ENCODE data around the gene NFKBIB. TPM values are rescaled to one million over a fixed set of nuclear protein-coding genes. Genes with fewer than 3 reads are reported as not detected.

NFKBIB gene
- total RNA-seq, 2 experiments from 2014 or later = 44.7 to 65.7 TPM

DNA sequence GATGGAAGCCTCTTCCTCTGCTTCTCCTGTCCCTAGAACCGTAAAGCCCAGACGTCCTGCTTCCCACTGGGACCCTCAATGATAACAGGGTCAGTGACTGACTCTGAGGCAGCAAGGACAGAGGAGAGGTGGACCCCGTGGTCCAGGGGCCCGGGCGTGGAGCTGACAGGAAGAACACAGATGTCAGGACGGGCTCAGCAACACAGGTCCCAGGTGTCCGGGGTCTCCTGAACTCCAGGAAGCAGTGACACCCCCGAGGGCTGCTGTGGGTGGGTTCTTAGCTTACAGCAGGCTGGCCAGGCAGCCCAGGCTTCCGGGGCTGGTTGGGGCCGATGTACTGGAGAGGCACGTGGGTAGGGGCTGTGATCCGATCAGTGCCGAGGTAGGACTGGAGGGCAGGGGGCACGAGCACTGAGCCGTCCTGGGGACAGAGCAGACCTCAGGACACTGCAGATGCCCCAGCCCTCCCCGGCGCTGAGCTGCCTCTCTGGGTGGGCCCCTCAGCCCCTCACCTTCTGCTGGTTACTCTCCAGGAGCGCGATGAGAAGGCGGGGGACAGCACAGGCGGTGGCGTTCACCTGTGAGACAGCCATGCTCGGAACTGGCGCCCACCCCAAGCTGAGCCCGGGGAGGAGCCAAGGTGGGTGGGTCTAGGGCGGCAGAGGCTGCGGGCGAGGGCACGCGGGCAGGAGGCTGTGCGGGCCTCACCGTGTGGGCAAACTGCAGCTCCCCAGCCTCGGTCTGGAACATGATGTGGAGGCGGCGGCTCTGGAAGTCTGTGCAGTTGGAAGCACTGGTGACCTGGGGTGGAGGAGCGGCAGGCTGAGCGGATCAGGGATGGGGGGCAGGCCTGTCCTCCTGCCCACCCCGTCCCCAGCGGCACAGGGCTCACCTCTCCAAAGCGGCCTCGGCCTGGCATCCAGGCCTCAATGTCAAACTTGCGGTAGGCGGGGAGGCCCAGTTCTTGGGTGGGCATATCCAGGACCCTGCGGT is 15.9 kb downstream of the NFKBIB start:
- ATAC-seq (no peak), DNase-seq (no peak)
- Mint-ChIP-seq H3K27ac (no peak overlapping the region), H3K36me3 (no peaks in the 10 kb centered on the region), H3K4me1 (peaks cover 9% of the 10 kb centered on the region), H3K27me3 (no peaks in the 10 kb centered on the region), H3K4me3 (no peak overlapping the region), H3K9me3 (ENCODE audit: low read depth) (no peaks in the 10 kb centered on the region)
- CTCF ChIA-PET = interaction anchor here (1.3 kb wide), 1 partner anchor 14 kb away, joined by 3 read pairs; no protein-coding TSS in a partner anchor

DNA sequence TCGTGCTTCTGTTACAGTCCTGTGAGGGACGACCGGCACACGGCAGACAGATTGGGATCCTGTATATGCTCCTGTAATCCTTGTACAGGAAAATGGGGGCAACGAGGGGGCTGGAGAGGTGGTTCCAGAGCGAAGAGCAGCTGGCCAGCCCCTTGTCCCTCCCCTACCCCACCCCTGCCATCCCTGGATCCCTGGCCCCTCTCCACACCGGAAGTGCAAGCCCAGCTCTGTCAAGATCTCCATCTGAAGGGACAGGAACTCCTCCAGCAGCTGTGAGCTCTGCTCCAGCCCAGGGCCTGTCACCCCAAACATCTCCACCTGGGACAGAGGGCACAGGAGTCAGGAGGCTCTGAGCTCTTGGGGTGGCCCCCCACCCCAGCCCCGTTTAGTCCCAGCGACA is 17.7 kb downstream of the NFKBIB start:
- H3K4me1 Mint-ChIP-seq = peaks cover 7% of the 10 kb centered on the region
- H3K4me3 Mint-ChIP-seq = no peak overlapping the region
- H3K36me3 Mint-ChIP-seq = peaks cover 10% of the 10 kb centered on the region
- CTCF ChIA-PET = no interaction called here
- H3K9me3 Mint-ChIP-seq (ENCODE audit: low read depth) = no peaks in the 10 kb centered on the region
- ATAC-seq (no peak), DNase-seq (no peak)
- H3K27ac Mint-ChIP-seq = no peak overlapping the region
- H3K27me3 Mint-ChIP-seq = no peaks in the 10 kb centered on the region

DNA sequence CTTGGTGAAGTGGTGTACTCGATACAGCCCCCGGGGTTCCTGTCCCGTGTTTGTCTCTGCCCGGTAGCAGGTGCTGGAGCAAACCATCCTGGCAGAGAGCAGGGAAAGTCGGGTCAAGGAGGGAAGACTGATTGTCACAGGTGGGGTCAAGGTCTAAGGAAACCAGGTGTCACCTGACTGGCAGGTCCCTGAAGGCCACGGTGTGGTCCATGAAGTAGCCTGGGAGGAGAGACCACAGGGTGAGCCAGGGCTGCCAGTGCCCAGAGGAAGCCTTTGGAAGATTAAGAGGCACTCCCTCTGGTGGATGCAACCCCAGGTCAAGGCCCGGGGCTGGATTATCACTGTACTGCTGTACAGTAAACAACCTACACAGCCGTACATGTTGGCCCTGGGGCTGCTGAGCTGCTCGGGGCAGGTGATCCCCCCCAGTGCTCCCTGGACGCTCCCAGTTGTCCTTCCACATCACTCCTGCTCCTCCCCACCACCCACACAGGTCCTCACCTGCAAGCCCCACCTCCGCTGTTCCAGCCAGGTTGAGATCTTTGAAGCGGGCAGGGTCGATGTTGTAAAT is 18.2 kb downstream of the NFKBIB start:
- Mint-ChIP-seq H3K4me3 (no peak overlapping the region), H3K36me3 (peaks cover 11% of the 10 kb centered on the region), H3K27me3 (no peaks in the 10 kb centered on the region), H3K27ac (no peak overlapping the region), H3K4me1 (peaks cover 2% of the 10 kb centered on the region), H3K9me3 (ENCODE audit: low read depth) (no peaks in the 10 kb centered on the region)
- DNase-seq (no peak), ATAC-seq (no peak)
- CTCF ChIA-PET = no interaction called here

DNA sequence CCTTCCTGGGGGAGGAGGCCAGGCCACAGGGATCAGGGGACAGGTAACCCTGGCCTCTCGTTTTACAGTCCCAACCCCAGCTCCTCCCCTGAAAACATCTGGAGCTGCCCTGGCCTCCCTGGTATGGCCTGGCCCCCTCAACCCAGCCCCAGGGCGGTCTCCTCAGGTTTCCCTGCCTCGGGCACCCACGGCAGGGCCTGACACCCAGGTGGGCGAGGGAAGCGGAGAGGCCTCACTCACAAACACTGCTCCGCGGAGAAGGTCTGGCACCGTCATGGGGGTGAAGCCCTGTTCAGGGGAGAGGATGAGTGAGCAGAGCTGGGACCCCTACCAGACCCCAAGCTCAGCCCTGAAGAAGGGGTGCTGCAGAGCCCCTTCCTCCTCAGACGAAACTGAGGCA is 18.8 kb downstream of the NFKBIB start:
- no peak overlapping the region for H3K27ac Mint-ChIP-seq
- no peaks in the 10 kb centered on the region for H3K9me3 Mint-ChIP-seq (ENCODE audit: low read depth)
- ATAC-seq (no peak), DNase-seq (no peak)
- peaks cover 11% of the 10 kb centered on the region for H3K36me3 Mint-ChIP-seq
- H3K4me1 Mint-ChIP-seq = no peaks in the 10 kb centered on the region
- no peaks in the 10 kb centered on the region for H3K27me3 Mint-ChIP-seq
- no peak overlapping the region for H3K4me3 Mint-ChIP-seq
- CTCF ChIA-PET = interaction anchor here (0.5 kb wide), 1 partner anchor 294 kb away, joined by 3 read pairs; no protein-coding TSS in a partner anchor

DNA sequence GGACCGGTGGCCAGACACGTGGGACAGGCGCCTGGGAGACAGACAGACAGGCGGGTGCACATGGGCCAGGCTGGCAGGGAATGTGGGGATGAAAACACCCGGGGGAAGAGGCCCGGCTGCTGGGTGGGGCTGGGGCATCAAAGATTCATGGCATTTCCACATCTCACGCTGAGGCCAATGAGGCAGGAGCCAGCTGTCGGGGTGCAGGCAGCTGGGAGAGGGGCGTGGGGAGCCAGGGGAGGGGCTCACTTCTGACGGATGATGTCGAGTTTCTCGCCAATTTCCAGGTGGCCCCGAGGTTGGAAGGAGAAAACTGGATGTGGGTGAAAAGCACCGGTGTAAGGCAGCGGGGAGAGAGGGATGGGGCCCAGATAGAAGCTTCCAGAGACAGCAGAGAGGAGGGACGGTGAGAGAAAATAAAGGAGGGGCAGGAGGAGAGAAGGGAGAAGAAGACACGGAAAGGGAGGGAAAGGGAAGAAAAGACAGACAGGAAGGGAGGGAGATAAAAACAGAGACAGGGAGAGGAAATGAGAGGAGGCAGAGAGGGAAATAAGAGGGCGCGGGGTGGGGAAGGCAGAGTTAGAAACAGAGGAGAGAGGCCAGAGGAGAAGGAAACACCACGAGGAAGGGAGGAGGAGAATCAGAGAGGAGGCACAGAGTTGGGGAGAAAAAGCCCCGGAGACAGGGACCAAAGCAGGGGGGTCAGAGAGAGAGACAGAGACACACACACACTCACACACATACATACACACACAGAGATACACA is 20.2 kb downstream of the NFKBIB start:
- Mint-ChIP-seq H3K36me3 (peaks cover 18% of the 10 kb centered on the region), H3K4me3 (no peak overlapping the region), H3K27me3 (no peaks in the 10 kb centered on the region), H3K4me1 (peaks cover 9% of the 10 kb centered on the region), H3K27ac (no peak overlapping the region), H3K9me3 (ENCODE audit: low read depth) (no peaks in the 10 kb centered on the region)
- no peak for ATAC-seq
- CTCF ChIA-PET = interaction anchor here (1.4 kb wide), 1 partner anchor 10 kb away, joined by 3 read pairs; the partner anchor contains the start of genes MRPS12 and SARS2
- no peak for DNase-seq

DNA sequence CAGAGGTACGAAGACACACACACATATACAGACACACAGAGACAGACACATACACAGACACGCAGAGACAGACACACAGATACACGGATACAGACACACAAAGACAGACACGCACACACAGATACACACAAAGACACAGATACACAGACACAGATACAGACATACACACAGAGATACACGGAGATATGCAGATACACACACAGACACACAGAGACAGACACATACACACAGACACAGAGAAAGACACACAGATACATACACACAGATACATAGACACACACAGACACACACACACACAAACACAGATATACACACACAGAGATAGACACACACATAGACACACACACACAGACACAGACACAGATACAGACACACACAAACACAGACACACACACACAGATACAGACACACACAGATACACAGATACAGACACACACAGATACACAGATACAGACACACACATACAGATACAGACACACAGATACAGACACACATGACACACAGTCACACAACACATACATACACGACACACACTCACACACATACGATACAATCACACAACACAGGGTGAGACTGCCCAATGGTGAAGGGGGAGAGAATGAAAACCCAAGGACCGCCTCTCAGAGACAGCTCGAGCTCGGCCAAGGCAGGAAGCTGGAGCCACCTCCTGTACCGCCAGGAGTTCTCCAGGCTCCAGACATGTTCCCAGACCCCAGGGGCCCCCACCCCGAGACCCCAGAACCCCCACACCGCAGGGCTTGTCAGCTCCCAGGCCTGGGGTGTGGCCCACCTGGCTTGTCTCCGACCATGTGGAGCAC is 21.0 kb downstream of the NFKBIB start:
- H3K9me3 Mint-ChIP-seq (ENCODE audit: low read depth) = no peaks in the 10 kb centered on the region
- CTCF ChIA-PET = interaction anchor here (1.4 kb wide), 2 partner anchors 10 kb away, joined by 3 to 6 read pairs; partner anchors contain the start of genes MRPS12 and SARS2

DNA sequence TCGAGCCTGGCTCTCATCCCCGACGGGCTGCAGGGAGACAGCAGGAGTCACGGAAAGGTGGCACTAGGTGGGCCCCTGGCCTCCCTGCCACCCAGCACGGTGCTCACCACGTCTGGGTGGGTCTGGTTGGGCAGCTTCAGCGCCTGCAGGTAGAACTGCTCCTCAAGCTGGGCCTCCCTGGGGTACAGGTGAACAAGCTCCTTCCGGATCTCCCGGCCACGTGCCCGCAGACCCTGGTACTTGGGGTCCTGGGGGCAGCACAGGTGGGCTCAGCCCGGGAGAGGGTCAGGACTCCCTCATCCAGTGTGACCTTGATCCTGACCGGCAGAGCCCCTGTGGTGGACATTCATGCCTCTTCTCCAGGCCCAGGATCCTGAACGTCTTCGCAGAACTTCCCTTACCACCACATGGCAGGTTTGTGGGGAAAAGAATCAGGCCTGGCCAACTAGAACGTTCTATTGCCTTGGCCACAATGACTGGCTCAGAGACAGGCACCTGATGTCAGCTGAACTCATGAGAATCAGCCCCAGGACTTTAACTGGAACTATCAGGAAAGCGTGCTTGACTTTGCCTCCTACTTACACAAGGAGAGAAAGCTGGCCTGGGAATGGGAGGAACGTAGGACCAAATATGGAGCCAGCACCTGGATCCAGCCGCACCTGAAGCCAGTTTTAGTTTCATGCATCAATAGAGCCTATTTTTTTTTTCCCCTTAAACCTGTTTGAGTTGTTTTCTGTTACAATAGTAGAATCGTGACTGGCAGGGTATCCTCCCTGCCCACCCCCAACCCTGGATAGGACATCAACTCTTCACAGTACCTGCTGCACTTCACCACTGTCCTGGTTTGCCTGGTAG is 21.9 kb downstream of the NFKBIB start:
- DNase-seq (no peak), ATAC-seq (no peak)
- Mint-ChIP-seq H3K27me3 (no peaks in the 10 kb centered on the region), H3K9me3 (ENCODE audit: low read depth) (no peaks in the 10 kb centered on the region), H3K4me3 (no peak overlapping the region), H3K36me3 (peaks cover 22% of the 10 kb centered on the region), H3K4me1 (peaks cover 18% of the 10 kb centered on the region), H3K27ac (no peak overlapping the region)
- CTCF ChIA-PET = interaction anchor here (1.4 kb wide), 1 partner anchor 9 kb away, joined by 6 read pairs; the partner anchor contains the start of genes MRPS12 and SARS2

More for the DNA sequence above, 21.0 kb downstream of the NFKBIB start:
- H3K4me1 Mint-ChIP-seq = peaks cover 12% of the 10 kb centered on the region
- H3K4me3 Mint-ChIP-seq = no peak overlapping the region
- ATAC-seq = no peak
- no peak for DNase-seq
- H3K27ac Mint-ChIP-seq = no peak overlapping the region
- H3K27me3 Mint-ChIP-seq = no peaks in the 10 kb centered on the region
- H3K36me3 Mint-ChIP-seq = peaks cover 22% of the 10 kb centered on the region

DNA sequence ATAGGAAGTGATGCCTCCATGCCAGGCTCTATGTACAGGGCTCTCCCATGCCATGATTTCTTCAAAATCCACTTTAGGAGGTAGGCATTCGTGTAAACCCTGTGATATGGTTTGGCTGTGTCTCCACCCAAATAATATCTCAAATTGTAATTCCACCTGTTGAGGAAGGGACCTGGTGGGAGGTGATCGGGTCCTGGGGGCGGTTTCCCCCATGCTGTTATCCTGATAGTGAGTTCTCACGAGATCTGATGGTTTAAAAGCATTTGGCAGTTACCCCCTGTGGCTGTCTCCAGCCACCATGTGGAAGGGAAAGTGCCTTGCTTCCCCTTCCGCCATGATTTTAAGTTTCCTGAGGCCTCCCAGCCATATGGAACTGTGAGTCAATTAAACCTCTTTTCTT is 22.7 kb downstream of the NFKBIB start:
- H3K4me3 Mint-ChIP-seq = no peak overlapping the region
- no peak for ATAC-seq
- H3K27me3 Mint-ChIP-seq = no peaks in the 10 kb centered on the region
- H3K9me3 Mint-ChIP-seq (ENCODE audit: low read depth) = no peaks in the 10 kb centered on the region
- CTCF ChIA-PET = no interaction called here
- H3K27ac Mint-ChIP-seq = no peak overlapping the region
- peaks cover 18% of the 10 kb centered on the region for H3K4me1 Mint-ChIP-seq
- H3K36me3 Mint-ChIP-seq = peaks cover 22% of the 10 kb centered on the region
- no peak for DNase-seq

DNA sequence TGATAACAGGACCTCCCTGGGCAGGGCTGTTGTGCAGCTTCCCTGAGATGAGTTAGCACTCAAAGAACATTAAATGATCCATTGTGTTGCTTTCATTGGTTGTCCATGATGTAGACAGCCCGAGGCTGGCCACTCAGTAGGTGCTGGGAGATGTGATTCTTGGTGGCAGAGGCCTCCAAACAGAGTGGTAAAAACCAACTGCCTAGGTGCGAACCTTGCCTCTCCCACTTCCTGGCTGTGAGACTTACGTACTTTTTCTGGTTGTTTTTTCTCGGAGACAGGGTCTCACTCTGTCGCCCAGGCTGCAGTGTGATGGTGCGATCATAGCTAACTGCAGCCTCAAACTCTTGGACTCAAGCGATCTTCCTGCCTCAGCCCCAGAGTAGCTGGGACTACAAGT is 24.6 kb downstream of the NFKBIB start:
- peaks cover 25% of the 10 kb centered on the region for H3K36me3 Mint-ChIP-seq
- H3K27me3 Mint-ChIP-seq = no peaks in the 10 kb centered on the region
- H3K4me3 Mint-ChIP-seq = no peak overlapping the region
- CTCF ChIA-PET = interaction anchor here (1.2 to 1.3 kb wide), 2 partner anchors 37 to 189 kb away, joined by 3 read pairs; no protein-coding TSS in a partner anchor
- no peaks in the 10 kb centered on the region for H3K9me3 Mint-ChIP-seq (ENCODE audit: low read depth)
- peak overlapping the region; percentile 79 for H3K27ac Mint-ChIP-seq
- ATAC-seq = peak; percentile 41
- peaks cover 36% of the 10 kb centered on the region for H3K4me1 Mint-ChIP-seq
- DNase-seq = peak; percentile 48

DNA sequence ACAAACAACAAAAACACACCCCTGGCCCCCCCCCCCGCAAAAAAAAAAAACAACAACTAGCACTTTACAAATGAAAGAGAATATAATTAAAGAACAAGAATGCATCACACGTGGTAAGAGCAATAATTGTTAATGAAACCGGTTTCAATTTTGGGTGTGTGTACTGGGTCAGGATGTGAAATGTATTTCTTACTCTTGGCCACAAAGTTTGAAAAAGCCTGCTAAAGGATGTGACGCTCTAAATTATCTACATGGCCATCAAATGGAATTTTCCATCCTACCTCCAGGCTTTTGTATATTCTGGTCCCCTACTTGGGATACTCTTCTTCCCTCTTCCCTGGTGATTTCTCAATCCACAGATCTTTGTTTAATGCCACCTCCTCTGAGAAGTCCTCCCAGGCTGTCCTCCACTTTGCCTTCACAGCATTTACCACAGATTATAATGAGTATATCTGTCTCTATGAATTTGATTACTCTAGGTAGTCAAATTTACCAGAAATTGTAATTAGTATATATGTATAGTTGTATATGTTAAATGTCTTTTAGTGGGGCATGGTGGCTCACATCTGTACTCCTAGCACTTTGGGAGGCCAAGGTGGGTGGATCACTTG is 28.7 kb downstream of the NFKBIB start:
- no peaks in the 10 kb centered on the region for H3K9me3 Mint-ChIP-seq (ENCODE audit: low read depth)
- ATAC-seq = no peak
- peak overlapping the region; percentile 99 for H3K27ac Mint-ChIP-seq

More for the DNA sequence above, 28.7 kb downstream of the NFKBIB start:
- no peaks in the 10 kb centered on the region for H3K27me3 Mint-ChIP-seq
- no peak for DNase-seq
- H3K36me3 Mint-ChIP-seq = peaks cover 27% of the 10 kb centered on the region
- peak overlapping the region; percentile 86 for H3K4me3 Mint-ChIP-seq
- CTCF ChIA-PET = interaction anchor here (0.7 to 3.5 kb wide), 10 partner anchors 13 to 554 kb away, joined by 3 to 34 read pairs (median 6); partner anchors contain the start of genes ACTN4, HNRNPL, NFKBIB and PSMD8
- peaks cover 61% of the 10 kb centered on the region for H3K4me1 Mint-ChIP-seq

Measured in activated CD8-positive, alpha-beta memory T cell treated with anti-CD3 and anti-CD28 coated beads, Interleukin-2, amount 10 ng/mL, durations not matched to agents 7 days and 5 days (primary cell).